ENCODE measurements around the gene UFC1.

DNA sequence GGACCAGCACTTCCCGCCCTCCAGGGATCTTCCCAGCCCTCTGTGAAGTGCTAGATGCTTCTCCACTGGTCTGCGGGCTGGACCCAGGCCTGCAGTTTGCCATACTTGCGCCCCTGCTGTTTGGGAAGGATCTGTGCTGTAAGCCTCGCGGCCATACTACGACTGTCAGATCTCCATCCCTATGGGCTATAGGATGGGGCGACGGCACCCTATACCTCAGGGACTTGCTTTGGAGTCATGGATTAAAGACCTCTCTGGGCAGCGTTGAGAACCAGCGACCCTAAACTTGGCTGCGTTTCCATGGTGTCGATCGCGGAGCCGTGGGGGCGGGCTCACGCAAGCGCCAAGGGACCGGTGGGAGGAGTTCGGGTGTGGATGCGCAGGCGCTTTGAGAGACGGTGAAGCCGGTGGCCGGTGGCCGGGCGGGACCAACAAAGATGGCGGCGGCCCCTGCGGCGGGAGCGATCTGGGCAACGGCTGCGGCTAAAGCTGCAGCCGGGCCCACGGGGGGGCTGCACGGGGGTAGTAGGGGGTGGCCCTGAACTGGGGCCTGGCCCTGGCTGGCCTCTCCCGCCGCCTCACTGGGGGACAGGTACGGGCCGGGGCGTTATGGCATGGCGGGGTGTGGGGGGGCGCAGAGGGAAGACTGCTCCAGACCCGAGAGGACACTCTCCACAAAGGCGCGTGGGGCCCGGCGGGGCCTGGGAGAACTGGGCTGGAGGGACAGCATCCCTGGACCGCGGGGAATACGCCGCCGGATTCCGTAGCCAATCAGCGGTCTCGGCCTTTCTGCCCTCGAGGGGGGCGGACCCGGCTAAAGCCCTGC, 5.5 kb downstream of the UFC1 start, which contains the start of gene USP21:
- TF ChIP-seq, protein P1, sequence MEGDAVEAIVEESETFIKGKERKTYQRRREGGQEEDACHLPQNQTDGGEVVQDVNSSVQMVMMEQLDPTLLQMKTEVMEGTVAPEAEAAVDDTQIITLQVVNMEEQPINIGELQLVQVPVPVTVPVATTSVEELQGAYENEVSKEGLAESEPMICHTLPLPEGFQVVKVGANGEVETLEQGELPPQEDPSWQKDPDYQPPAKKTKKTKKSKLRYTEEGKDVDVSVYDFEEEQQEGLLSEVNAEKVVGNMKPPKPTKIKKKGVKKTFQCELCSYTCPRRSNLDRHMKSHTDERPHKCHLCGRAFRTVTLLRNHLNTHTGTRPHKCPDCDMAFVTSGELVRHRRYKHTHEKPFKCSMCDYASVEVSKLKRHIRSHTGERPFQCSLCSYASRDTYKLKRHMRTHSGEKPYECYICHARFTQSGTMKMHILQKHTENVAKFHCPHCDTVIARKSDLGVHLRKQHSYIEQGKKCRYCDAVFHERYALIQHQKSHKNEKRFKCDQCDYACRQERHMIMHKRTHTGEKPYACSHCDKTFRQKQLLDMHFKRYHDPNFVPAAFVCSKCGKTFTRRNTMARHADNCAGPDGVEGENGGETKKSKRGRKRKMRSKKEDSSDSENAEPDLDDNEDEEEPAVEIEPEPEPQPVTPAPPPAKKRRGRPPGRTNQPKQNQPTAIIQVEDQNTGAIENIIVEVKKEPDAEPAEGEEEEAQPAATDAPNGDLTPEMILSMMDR (IDR thresholded peaks at IDR 0.05): peak; percentile 47; the same call in 1 of the 2 replicates
- TF ChIP-seq SIN3A (IDR thresholded peaks at IDR 0.05; ENCODE audit: borderline replicate concordance, insufficient read depth, low read depth, low read length): 0 out of 2 replicates have a peak, but pooled peaks have one; percentile 33
